HG03135 (cell line): ENCODE measurements around the gene MRPL55.

ENCODE experiments used
- ATAC-seq: cut with Tn5 transposase; IDR thresholded peaks from one replicate; pipeline ENCODE4 v1.9.1; 2021; ENCODE audit warnings: mild to moderate bottlenecking, moderate library complexity; ENCODE audit not compliant: unreplicated experiment

The MRPL55 gene

DNA sequence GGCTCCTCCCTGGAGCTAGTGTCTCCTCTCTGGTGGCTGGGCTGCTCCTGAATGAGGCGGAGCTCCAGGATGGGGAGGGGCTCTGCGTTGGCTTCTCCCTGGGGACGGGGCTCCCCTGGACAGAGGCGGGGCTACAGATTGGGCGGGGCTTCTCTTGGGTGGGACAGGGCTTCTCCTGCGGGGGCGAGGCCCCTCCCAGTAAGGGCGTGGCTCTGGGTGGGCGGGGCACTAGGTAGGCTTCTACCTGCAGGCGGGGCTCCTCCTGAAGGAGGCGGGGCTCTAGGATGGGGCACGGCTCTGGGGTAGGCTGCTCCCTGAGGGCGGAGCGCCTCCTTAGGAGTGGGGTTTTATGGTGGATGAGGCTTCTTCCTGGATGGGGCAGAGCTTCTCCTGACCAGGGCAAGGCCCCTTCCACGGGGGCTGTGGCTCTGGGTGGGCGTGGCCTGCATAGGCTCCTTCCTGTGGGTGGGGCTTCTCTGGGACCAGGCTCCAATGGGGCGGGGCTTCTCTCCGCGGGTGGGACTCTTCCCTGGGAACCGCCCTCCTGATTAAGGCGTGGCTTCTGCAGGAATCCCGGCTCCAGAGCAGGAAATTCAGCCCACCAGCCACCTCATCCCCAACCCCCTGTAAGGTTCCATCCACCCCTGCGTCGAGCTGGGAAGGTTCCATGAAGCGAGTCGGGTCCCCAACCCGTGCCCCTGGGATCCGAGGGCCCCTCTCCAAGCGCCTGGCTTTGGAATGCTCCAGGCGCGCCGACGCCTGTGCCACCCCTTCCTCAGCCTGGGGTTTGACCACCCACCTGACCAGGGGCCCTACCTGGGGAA is 49.3 kb downstream of the MRPL55 start:
- no peak for ATAC-seq

DNA sequence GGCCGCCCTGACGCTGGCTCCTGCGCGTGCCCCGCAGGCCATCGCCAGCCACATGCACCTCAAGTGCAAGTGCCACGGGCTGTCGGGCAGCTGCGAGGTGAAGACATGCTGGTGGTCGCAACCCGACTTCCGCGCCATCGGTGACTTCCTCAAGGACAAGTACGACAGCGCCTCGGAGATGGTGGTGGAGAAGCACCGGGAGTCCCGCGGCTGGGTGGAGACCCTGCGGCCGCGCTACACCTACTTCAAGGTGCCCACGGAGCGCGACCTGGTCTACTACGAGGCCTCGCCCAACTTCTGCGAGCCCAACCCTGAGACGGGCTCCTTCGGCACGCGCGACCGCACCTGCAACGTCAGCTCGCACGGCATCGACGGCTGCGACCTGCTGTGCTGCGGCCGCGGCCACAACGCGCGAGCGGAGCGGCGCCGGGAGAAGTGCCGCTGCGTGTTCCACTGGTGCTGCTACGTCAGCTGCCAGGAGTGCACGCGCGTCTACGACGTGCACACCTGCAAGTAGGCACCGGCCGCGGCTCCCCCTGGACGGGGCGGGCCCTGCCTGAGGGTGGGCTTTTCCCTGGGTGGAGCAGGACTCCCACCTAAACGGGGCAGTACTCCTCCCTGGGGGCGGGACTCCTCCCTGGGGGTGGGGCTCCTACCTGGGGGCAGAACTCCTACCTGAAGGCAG is 50.0 kb downstream of the MRPL55 start:
- no peak for ATAC-seq

DNA sequence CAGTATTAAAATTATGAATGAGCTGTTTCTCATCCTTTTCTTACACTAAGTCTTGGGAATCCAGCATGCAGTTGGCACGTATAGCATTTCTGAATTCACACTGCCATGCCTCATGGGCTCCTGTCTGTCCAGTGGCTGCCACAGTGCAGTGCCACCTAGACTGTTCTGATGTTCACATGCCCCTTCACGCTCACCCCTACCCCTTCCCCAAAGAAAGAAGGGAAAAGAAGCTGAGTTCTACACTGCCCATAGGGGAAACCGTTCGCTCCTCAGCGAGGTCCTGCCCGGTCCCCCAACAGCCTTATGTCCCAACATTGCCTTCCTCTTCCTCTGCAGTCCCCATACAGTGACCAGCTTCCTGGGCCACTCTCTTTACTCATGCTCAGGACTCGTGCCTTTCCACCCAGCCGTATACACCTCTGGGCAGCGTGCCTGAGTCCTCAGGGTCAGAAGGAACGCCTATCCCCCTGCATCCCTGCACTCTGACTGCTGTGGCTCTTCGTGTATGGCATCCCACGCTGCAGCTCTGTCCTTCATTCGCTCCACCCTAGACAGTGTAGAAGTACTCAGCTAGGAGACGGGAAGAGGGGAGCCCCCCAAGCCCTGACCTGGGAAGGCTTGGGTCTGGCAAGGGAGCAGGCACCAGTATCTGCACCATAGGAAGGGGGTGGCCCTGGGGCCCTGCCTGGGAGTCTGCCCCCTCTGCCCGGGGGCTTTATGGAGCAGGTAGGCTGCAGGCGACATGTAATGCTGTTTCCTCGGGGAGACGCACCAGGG is 50.7 kb downstream of the MRPL55 start:
- no peak for ATAC-seq
